GM21423 (cell line): ENCODE results near the gene HMGCS2.
"Not testable (repeated sequence)": the region's sequence is repeated elsewhere in the genome, so short reads cannot be mapped to it uniquely, and the experiment has no call there.

Source experiments
- ATAC-seq: cut with Tn5 transposase; IDR thresholded peaks from one replicate; pipeline ENCODE4 v1.9.1; 2021; ENCODE audit warnings: mild to moderate bottlenecking, moderate library complexity; ENCODE audit not compliant: unreplicated experiment

Gene HMGCS2

DNA sequence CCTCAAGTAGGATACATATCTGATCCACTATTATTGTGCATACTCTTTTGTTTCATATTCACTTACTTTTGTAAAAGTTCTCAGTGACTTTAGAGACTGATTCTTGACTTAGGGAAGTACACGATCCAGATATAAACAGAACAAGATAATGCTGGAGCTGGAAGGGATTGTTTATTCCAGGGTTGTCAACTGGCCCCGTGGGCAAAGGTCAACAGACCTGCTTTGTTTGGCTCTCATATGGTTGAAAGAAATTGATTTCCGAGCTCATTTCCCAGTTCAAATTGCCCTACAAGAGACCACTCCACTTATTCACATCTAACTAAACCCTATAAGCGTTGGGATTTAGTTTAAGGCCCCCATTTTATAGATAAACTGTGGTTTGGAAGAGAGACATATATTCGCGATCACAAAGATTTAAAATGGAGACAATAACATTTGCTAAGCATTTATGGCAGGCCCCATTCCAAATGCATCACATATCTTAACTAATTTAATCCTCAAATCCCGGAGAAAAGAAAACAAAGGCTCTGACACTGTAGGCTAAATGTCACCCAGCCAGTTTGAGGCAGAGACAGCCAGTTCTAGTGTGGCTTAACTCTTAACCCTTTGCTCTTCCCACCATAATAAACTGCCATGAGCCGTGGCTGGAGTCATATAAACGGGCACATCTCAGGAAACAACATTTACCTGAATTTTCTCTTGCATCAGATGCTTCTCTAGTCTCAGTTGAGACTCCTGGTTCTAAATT lies 21.9 kb upstream of the HMGCS2 start:
- ATAC-seq = no peak

DNA sequence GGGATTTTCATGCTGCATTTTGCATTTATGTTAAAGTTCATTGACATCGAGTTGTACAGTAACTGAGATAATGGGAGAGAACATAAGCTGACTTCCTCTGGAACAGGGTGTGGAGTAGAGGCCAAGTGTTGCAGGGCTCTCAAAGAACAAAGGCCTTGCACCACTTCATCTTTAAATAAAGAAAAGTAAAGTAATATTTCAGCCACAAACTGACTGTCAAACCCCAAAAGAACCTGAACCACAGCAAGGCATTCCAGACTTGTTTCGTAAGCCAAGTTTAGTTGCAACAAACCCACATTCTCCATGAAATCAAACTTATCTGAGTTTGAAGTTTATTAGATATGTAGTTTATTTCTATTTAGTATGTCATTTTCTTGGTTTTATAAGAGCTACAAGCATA lies 19.1 kb upstream of the HMGCS2 start:
- ATAC-seq = no peak

DNA sequence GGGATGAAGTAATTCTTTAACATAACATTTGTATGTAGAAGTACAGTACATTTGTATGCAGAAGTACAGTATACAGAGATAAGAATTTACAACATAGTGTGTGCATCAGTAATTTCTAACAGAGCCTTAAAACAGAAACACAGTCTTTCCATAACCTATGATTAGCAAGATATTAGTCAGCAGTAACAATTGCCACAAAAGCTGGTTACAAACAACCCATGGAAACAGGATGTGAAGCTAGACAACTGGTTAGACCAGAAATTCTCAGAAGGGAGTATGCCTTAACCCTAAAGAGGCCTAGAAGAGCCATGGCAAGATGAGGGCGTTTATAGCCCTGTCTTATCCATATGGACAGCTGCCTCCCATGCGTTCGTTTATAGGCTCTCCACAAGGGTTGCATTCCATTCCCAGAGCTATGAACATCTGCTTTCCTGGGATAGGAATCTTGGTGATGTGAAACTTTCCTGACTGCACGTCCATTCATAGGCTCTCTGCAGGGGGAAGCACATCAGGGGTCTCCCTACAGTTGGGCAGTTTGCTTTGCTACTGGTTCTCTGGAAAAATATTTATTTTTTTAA lies 17.9 kb upstream of the HMGCS2 start:
- ATAC-seq = not testable (repeated sequence)

DNA sequence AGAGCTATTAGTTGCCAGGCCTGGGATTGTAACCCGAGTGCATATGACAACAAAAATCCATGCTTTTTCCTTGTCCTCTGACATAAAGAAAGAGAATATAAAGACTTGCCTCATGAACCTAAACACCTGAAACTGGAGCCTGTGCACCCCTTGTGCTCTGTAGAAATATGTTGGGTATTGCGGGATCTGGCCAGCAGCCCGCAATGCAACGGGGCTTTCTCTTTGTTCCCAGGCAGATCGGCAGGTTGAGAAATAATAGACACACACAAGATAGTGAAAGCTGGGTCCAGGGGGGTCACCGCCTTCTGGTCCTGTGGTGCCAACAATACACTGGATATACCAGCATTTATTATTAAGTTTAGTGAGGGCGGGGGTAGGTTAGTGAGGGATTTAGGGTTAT lies 17.3 kb upstream of the HMGCS2 start:
- ATAC-seq = not testable (repeated sequence)

DNA sequence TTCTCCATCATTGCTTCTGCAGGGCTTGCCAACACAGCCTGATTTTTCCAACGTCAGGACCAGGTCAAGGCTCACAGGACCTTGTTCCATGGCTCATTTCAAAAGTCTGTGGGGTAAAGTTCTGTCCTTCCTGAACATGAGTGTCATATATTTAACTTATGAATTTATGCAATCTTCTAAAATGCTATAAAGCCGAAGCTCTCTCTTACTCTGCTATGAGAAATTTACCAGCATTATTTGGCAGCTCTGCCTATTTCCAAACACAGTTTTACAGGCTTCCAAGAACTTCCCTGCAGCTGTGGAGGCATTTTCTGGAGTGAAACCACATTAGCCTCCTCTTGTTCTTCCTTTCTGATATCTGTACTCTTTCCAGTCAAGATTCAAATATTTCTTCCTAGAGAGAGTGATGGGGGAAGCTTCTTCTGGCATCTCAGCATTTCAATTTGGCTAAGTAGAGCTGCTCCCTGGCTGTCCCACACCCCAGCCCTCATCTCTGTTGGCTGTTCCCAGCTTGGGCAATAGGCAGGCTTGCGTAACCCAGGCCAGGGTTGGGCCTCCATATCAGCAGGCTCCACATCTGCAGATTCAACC lies 15.6 kb upstream of the HMGCS2 start:
- ATAC-seq = no peak

DNA sequence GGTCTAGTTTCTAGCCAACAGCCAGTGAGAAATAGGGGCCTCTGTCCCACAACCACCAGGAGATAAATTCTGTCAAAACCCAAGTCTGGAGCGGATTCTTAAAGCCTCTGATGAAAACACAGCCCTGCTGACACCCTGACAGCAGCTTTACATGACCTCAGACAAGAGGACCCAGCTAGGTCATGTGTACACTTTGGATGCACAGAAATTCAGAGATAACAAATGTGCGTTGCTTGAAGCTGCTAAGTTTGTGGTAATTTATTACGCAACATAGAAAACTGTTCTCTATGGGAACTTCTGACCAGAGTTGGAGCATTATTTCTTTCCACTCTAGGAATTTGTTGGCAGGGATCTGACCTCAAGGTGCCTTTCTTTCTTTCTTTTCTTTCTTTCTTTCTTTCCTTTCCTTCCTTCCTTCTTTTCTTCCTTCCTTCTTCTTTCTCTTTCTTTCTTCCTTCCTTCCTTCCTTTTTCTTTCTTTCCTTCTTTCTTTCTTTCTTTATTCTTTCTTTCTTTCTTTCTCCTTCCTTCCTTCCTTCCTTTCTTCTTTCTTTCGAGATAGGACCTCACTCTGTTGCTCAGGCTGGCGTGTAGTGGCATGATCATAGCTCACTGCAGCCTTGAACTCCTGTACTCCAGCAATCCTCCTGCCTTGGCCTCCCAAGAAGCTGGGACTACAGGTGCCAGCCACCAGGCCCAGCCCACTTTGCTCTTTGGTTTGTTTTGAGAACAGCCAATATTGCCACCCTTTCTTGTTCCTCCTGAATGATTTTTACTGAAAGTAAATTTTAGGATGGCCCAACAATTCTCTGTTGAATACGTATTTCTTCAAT lies 14.9 kb upstream of the HMGCS2 start:
- ATAC-seq = no peak

DNA sequence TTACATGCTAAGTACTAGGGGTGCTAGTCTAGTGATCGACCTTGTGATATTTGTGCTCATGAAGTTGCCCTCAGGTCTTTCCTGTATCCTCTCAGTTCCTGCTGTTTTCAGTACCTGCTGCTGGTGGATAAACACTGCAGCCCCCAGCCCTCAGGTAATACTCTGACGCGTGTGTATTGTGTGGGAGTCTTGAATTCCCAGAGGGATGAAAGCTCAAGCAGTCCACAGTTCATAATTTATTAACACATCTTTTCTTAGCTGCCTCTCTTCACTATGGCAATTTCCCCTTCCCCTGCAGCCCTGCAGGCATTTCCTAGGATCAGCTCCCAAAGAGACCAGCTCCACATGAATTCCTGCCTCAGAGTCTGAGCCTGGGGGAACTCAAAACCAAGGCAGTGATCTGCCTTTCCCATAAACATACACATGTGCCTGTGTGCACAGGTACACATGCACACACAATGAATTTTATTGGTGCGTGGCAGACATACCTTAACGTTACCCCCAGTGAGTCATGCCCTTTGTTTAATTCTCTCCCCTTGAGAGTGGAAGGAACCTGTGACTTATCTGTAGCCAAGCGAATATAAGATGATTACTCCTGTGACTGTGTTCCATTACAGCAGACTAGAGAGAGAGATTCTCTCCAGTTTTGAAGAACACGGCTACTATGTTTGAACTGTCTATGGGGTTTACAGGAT lies 14.1 kb upstream of the HMGCS2 start:
- no peak for ATAC-seq

DNA sequence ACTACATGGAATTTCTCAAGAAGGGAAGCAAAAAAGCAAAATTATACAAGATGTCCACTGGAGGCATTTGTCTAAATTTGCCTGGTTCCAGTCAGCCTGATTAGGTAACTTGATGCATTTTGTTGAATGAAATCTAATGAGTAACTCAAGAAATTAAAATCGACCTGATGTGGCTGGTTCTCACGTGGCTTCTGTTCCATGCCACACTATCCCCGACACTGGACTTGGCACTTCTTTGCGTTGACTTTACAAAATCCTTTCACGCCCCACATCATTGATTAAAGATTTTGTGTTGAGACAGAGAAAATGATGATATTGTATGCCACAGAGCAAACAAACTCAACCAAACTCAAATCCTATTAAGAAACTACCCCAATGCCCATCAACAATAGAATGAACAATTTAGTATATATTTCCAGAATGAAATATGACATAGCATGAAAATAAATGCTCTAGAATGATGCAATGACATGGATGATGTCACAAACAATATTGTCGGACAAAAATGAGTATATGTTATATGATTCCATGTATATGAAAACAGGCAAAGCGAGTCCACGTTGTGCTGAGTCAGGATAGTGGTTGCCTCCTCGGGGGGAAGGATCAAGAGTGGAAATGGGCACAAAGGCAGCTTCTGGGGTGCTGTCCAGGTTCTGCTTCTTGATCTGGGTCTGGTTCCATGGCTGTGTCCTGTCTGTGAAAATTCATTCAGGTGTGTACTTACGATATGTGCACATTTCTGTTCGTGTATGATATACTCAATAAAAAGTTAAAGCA lies 12.9 kb upstream of the HMGCS2 start:
- no peak for ATAC-seq

DNA sequence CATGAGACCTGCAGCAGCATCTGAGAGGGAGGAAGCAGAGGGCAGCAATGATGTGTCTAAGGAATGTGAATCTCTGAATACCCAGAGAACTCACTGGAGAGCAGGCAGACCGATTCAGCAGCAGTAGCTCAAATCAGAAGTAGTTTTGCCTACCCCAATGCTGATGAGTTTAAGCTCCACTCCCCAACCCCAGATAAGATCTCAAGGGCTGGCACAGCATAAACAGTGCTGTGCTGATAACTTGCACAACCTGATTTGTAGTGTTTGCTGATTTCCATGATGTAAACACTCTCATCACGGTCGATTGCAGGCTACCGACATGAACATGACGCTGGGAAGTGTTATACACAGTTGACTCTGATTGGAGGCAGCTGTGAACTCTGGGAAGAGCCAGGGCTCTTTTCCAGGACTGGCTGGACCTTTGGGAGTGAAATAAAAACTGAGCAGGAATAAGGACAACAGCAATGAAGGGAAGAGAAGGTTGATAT lies 11.2 kb upstream of the HMGCS2 start:
- ATAC-seq = no peak

DNA sequence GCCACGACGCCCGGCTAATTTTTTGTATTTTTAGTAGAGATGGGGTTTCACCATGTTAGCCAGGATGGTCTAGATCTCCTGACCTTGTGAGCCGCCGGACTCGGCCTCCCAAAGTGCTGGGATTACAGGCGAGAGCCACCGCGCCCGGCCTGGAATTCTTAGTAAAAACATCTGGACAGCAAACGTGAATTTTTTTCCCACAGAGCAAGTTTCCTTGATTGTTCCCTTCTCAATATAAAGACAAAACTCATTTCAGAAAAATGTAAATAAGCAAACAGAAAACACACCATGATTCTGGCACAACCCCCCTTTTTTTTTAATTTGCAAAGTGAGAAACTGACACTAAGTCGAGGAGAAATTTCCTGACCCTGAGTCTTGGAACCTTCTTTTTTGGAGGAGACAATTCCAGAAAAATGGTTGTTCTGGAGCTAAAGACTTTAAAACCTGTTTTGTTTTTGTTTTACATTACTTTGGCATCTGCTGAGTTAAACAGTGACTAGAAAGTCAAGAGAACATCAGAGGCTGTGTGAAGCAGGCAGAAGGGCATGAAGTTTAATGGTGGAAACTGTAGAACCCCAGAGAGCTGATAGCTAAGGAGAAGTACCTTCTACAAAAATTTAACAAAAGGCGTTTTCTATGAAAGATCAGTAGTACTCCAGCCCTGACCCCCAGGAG lies 10.3 kb upstream of the HMGCS2 start:
- ATAC-seq = no peak

DNA sequence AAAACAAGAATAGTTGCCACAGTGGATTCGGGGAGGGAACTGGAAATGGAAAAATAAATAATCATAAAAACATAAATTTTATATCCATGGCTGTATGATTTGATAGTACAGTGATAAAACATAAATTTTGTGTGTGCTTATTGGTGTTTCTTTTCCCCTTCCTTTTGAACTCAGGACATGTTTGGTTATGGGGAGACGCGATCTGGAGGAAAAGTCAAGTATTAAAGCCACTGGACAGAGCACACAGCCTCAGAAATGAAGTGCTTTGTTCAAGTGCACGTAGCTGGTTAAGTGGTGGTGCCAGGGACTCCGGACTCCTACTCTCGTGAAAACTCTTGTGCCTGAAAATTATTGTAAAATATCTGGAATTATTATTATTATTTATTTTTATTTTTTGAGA lies 9.7 kb upstream of the HMGCS2 start:
- no peak for ATAC-seq

DNA sequence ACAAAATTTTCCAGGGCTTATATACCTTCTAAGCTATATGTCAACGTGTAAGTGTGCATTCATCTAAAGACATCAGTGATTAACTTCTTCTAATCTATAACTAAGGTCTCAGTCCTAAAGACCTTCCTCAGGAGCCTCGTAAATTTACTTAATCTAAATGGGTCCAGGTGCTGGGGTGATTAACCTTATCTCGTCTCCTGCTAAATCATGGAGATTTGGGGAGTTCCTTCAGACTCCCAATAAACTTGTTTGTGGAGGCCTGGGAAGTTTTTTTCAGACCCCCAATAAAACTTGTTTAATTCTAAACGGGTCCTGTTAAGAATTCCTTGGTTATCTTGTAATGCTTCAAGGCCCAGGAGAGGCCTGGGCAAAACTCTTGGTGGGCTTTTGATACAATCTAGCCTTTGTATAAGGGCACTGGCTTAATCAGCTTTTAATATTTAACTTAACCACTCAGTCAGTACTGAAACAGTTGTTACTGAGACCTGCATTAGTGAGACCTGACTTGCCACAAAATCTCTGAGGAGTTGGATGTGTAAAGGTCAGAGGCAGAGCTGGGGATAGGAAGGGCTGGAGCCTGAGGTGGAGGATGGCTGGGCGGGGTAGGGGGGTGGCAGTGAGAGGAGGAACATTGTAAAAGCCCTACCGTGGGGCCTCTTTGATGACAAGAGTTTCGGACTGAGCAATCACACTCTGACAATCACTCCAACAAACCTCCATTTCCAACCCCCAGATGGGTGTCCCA lies 6.2 kb upstream of the HMGCS2 start:
- no peak for ATAC-seq

DNA sequence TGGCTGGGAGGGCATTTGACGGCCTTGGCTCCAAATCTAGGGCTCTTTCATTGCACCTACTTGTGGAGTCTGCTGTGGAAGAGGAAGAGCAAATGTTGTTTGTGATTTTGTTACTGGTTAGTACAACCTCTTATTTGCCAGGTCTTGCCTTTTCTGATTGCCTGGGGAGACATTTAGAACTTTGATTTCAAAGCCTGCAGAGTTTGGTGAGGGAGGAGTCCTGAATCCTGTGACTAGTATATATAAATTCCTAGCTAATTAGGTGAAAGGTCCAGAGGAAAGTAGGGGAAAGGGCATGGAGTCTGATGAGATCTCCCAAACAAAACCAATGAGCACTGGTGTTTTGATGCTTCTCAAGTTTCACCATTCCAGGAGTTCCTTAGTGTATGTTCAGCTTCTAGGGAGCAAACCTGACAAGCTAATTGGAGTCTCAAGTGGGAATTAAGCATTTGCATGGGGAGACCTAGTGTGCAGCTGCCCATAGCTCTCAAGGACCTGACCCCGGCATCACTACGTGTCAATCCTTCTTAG lies 5.1 kb upstream of the HMGCS2 start:
- no peak for ATAC-seq

DNA sequence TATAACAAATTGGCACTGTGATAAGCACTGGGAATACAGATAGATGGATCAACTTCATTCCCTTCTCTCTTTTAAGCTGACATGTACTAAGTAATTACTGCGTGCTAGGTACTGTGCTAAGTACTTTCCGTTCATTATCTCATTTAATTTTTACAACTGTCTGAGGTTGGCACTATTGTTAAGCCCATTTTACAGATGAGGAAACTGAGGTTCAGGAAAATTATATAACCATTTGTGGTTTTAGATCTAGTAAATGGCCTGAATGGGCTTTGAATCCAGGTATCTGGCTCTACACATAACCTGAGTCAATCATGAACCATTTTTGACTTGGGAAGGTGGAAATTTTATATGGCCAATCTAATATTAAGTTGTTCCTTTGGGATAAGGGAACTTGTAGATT lies 3.6 kb upstream of the HMGCS2 start:
- ATAC-seq = no peak

DNA sequence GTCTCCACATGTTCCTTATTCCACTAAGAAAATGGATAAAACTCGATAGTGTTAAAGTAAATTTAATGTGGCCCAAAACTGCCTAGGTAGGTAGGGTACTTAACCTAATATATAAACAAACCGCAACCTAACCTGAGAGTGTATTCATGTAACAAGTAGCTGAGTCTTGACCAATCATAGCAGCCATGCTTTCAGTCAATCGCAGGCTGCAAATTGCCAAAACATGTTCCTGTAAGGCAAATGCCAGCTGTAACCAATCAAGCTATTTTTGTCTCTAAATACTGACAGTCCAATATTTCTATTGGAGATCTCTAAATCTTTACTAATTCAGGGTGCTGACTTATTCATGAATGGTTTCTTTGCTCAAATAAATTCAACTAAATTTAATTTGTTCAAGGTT lies 3.1 kb upstream of the HMGCS2 start:
- no peak for ATAC-seq

DNA sequence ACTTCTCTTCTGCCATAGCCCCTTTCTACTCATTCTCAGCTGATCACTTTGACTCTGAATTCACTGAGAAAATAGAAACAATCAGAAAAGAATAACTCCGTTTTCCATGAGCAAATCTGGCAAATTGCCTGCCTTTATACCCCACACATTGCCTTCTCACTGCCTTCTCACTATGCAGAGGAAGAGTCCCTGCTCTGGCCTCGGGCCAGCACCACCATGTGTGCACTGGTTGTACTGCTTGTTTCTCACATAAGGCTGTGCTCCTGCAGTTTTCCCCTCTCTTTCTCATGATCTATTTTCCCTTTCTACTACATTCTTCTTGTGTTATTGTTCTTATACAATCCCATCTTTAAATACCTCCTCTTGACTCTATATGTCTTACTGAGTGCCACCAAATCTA lies 2.3 kb upstream of the HMGCS2 start:
- ATAC-seq = no peak

DNA sequence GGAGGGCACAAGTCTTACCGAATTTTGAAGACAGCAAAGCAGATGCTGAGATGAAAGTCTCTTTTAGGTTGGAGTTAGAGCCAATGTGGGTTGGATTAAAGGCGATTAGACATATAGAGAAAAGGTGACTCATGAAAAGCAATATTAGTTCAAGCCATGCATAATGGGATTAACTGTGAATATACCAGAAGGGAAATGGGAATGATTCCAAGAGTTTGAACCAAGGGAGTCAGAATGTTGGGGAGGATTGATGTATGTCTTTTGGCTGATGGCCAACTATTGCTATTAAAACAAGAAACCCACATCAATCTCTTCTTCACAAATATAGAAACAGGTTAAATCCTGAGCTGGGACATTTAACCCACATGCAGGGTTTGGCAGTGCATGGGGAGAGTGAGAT lies 1.2 kb downstream of the HMGCS2 start:
- ATAC-seq = no peak

DNA sequence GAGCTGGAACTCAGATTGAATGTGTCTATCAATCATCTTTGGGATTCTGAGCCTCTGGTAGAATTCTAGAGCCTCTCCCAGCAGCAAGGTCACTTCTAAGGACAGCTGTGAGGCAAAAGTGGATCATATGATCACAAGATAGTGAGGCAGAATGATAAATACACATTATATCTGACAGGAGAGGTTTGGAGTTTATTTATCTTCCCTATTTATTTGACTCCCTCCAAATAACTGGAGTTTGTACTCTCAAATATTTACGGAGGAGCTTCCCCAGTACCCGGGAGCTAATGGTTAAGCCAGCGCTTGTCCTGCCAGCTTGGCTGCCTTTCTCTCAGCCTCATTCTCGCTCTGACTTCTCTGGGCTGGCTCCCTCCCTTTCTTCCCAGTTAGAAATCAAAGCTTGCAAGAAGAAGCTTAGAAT lies 2.3 kb downstream of the HMGCS2 start:
- no peak for ATAC-seq

DNA sequence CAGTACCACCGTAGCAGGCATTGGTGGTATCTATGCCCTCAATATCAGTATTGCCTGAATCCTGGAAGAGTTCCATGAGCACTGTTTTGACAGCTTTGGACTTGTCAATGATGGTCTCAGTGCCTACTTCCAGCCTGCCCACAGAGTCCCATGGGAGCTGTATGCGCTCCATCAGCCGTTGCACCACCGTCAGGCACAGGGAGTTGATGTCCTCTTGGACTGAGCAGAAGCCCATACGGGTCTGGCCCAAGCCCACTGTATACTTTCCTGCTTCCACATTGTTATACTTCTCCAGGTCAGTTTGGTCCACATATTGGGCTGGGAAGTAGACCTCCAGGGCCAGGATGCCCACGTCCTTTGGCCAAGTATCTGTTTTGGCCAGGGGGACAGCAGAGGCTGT lies 4.5 kb downstream of the HMGCS2 start:
- no peak for ATAC-seq
